Fibroblast of skin of right quadriceps (primary cell): ENCODE results near the gene CDH13.
A peak's percentile ranks its signal among the peaks of the same experiment; 100 is the strongest.

Source experiments
- DNase-seq: peaks from one replicate; pipeline ENCODE4 v3.0.0-alpha.2; 2013

Gene CDH13

GRCh38 chr16:83070416-83071209 is 443.8 kb downstream of the CDH13 start:
- DNase-seq: no peak

- DNase-seq: no peak
Observed at GRCh38 chr16:83075956-83076355, 449.2 kb downstream of the CDH13 start.

GRCh38 chr16:83083361-83083760 is 456.6 kb downstream of the CDH13 start:
- no peak for DNase-seq

GRCh38 chr16:83085660-83086059 is 458.9 kb downstream of the CDH13 start:
- no peak for DNase-seq

- peak; percentile 69 for DNase-seq
Observed at GRCh38 chr16:83095941-83096692, 469.3 kb downstream of the CDH13 start.

- DNase-seq: no peak
Observed at GRCh38 chr16:83098536-83098935, 471.8 kb downstream of the CDH13 start.

- peak; percentile 32 for DNase-seq
Observed at GRCh38 chr16:83100679-83101078, 473.9 kb downstream of the CDH13 start.

GRCh38 chr16:83102336-83102735 is 475.6 kb downstream of the CDH13 start:
- DNase-seq: no peak

GRCh38 chr16:83105279-83106077 is 478.7 kb downstream of the CDH13 start:
- DNase-seq: no peak

- DNase-seq: peak; percentile 78
Observed at GRCh38 chr16:83109490-83110125, 482.8 kb downstream of the CDH13 start.

GRCh38 chr16:83110269-83110668 is 483.5 kb downstream of the CDH13 start:
- peak; percentile 74 for DNase-seq

- peak; percentile 39 for DNase-seq
Observed at GRCh38 chr16:83113317-83113716, 486.5 kb downstream of the CDH13 start.

GRCh38 chr16:83113811-83114210 is 487.0 kb downstream of the CDH13 start:
- DNase-seq: peak; percentile 90

GRCh38 chr16:83115491-83116232 is 488.9 kb downstream of the CDH13 start:
- peak; percentile 45 for DNase-seq

- DNase-seq: peak; percentile 73
Observed at GRCh38 chr16:83116274-83116892, 489.6 kb downstream of the CDH13 start.

- DNase-seq: peak; percentile 62
Observed at GRCh38 chr16:83117810-83118209, 491.0 kb downstream of the CDH13 start.

- DNase-seq: peak; percentile 87
Observed at GRCh38 chr16:83118365-83118764, 491.6 kb downstream of the CDH13 start.

GRCh38 chr16:83125999-83126568 is 499.3 kb downstream of the CDH13 start:
- no peak for DNase-seq

GRCh38 chr16:83128041-83128440 is 501.3 kb downstream of the CDH13 start:
- DNase-seq: no peak

- DNase-seq: no peak
Observed at GRCh38 chr16:83130039-83130438, 503.3 kb downstream of the CDH13 start.

GRCh38 chr16:83134638-83135037 is 507.9 kb downstream of the CDH13 start:
- DNase-seq: no peak
